Transverse colon (tissue), 4 donors: Measurements from ENCODE around the gene KRTAP13-2.

Experiments used
- CTCF ChIP-seq, 5 experiments: fragments of 200-600 bp in 3 of 5; fragments of 450-650 bp in 2 of 5; sonication (generic) in 3 of 5; IDR thresholded peaks; 1 replicate in 2 of 5; 2 replicates in 3 of 5; pipeline ENCODE4 v1.5.1; 2016 to 2017; ENCODE audit warnings: antibody characterized with exemption in 5 of 5, inconsistent platforms in 3 of 5, mild to moderate bottlenecking in 2 of 5, moderate library complexity in 1 of 5
- EP300 ChIP-seq: sonication (generic); formaldehyde crosslinking; IDR thresholded peaks from one replicate; pipeline ENCODE4 v1.6.1; 2017; ENCODE audit warnings: antibody characterized with exemption, low read depth
- POLR2A ChIP-seq: fragments of 450-650 bp; IDR thresholded peaks from one replicate; pipeline ENCODE4 v1.6.1; 2016; ENCODE audit warnings: antibody characterized with exemption, mild to moderate bottlenecking, moderate library complexity
- POLR2AphosphoS5 ChIP-seq, 3 donors: sonication (generic); formaldehyde crosslinking; IDR thresholded peaks; one replicate each; pipeline ENCODE4 v1.6.1; 2016; ENCODE audit warnings: antibody characterized with exemption in 3 of 3

- TF ChIP-seq POLR2AphosphoS5 (IDR thresholded peaks at IDR 0.05) (no peak), CTCF (IDR thresholded peaks at IDR 0.05) (no peak), EP300 (no peak), POLR2A (no peak)
Measured at GRCh38 chr21:30332681-30333080, 39.4 kb downstream of the KRTAP13-2 start.
